Globus pallidus (tissue), 1 donor: ENCODE data around the gene NAV2.

ENCODE experiments used
- DNase-seq: peaks from one replicate; pipeline ENCODE4 v3.0.0-alpha.2; 2015; ENCODE audit warnings: low spot score

Gene NAV2

GRCh38 chr11:20041499-20041898 is 328.9 kb downstream of the NAV2 start:
- no peak for DNase-seq

GRCh38 chr11:20042045-20042639 is 329.5 kb downstream of the NAV2 start:
- DNase-seq = no peak

GRCh38 chr11:20042811-20043341 is 330.2 kb downstream of the NAV2 start:
- no peak for DNase-seq

GRCh38 chr11:20043992-20044391 is 331.4 kb downstream of the NAV2 start:
- no peak for DNase-seq

- no peak for DNase-seq
These were observed 332.6 kb downstream of the NAV2 start for GRCh38 chr11:20045098-20045688.

GRCh38 chr11:20046416-20046815 is 333.8 kb downstream of the NAV2 start:
- DNase-seq = no peak

GRCh38 chr11:20047006-20047768 is 334.6 kb downstream of the NAV2 start:
- DNase-seq = no peak

- DNase-seq = no peak
These were observed 335.1 kb downstream of the NAV2 start for GRCh38 chr11:20047769-20048154.

GRCh38 chr11:20048246-20048645 is 335.6 kb downstream of the NAV2 start:
- DNase-seq = no peak

GRCh38 chr11:20048707-20049106 is 336.1 kb downstream of the NAV2 start:
- DNase-seq = no peak

- DNase-seq = no peak
These were observed 336.6 kb downstream of the NAV2 start for GRCh38 chr11:20049231-20049630.

GRCh38 chr11:20050048-20050447 is 337.4 kb downstream of the NAV2 start:
- DNase-seq = no peak

- DNase-seq = no peak
These were observed 338.1 kb downstream of the NAV2 start for GRCh38 chr11:20050551-20051333.

GRCh38 chr11:20051469-20052399 is 339.1 kb downstream of the NAV2 start:
- no peak for DNase-seq

GRCh38 chr11:20053572-20053971 is 340.9 kb downstream of the NAV2 start:
- DNase-seq = no peak

GRCh38 chr11:20054584-20054983 is 341.9 kb downstream of the NAV2 start:
- DNase-seq = no peak

GRCh38 chr11:20055312-20055711 is 342.7 kb downstream of the NAV2 start:
- DNase-seq = no peak

- peak; percentile 31 for DNase-seq
These were observed 343.7 kb downstream of the NAV2 start for GRCh38 chr11:20056109-20056949.

GRCh38 chr11:20056950-20057943 is 344.6 kb downstream of the NAV2 start:
- DNase-seq = no peak
